ENCODE measurements around the gene TPMT.

The TPMT gene

GRCh38 chr6:18154507-18155149 is at the start of gene TPMT:
Gene TPMT, minus strand, starts transcription at chr6:18155077. Its CDS starts 5,950 bp downstream, at chr6:18149127.
- Histone ChIP-seq H3K9ac (ENCODE audit: low read length) (peak within 1 kb of the TSS; percentile 76), H3K27ac (ENCODE audit: low read depth, low read length) (no peak within 1 kb of the TSS), H3K27me3 (ENCODE audit: control insufficient read depth, insufficient read depth, low read length) (no peaks in the 10 kb centered on the region), H3K9me3 (ENCODE audit: control insufficient read depth, insufficient read depth, low read depth, low read length) (no peaks in the 10 kb centered on the region), H3K4me1 (ENCODE audit: control insufficient read depth, insufficient read depth, low read length) (peaks cover 16% of the 10 kb centered on the region), H3K36me3 (ENCODE audit: control insufficient read depth, insufficient read depth, low read length) (no peaks in the 10 kb centered on the region; the same call in none of the 2 replicates), H3K4me3 (ENCODE audit: low read depth, low read length) (peak within 1 kb of the TSS; percentile 95)

- no peak overlapping the region for H3K9ac ChIP-seq (ENCODE audit: low read length)
- no peaks in the 10 kb centered on the region for H3K9me3 ChIP-seq (ENCODE audit: control insufficient read depth, insufficient read depth, low read depth, low read length)
- no peak overlapping the region for H3K27ac ChIP-seq (ENCODE audit: low read depth, low read length)
- H3K27me3 ChIP-seq (ENCODE audit: control insufficient read depth, insufficient read depth, low read length) = no peaks in the 10 kb centered on the region
- no peak overlapping the region for H3K4me3 ChIP-seq (ENCODE audit: low read depth, low read length)
- 0 out of 2 replicates have a peak, but pooled peaks cover 5% of the 10 kb centered on the region for H3K36me3 ChIP-seq (ENCODE audit: control insufficient read depth, insufficient read depth, low read length)
- no peaks in the 10 kb centered on the region for H3K4me1 ChIP-seq (ENCODE audit: control insufficient read depth, insufficient read depth, low read length)
Measured at GRCh38 chr6:18203786-18204185, 48.9 kb upstream of the TPMT start.

- Histone ChIP-seq H3K27ac (ENCODE audit: low read depth, low read length) (no peak overlapping the region), H3K27me3 (ENCODE audit: control insufficient read depth, insufficient read depth, low read length) (no peaks in the 10 kb centered on the region), H3K4me3 (ENCODE audit: low read depth, low read length) (no peak overlapping the region), H3K9ac (ENCODE audit: low read length) (no peak overlapping the region), H3K9me3 (ENCODE audit: control insufficient read depth, insufficient read depth, low read depth, low read length) (no peaks in the 10 kb centered on the region), H3K4me1 (ENCODE audit: control insufficient read depth, insufficient read depth, low read length) (peaks cover 9% of the 10 kb centered on the region), H3K36me3 (ENCODE audit: control insufficient read depth, insufficient read depth, low read length) (peaks cover 8% of the 10 kb centered on the region)
Measured at GRCh38 chr6:18192026-18192425, 37.1 kb upstream of the TPMT start.

- no peak overlapping the region for H3K4me3 ChIP-seq (ENCODE audit: low read depth, low read length)
- H3K27ac ChIP-seq (ENCODE audit: low read depth, low read length) = no peak overlapping the region
- H3K4me1 ChIP-seq (ENCODE audit: control insufficient read depth, insufficient read depth, low read length) = peaks cover 17% of the 10 kb centered on the region
- H3K9ac ChIP-seq (ENCODE audit: low read length) = no peak overlapping the region
- H3K36me3 ChIP-seq (ENCODE audit: control insufficient read depth, insufficient read depth, low read length) = peaks cover 8% of the 10 kb centered on the region
- no peaks in the 10 kb centered on the region for H3K27me3 ChIP-seq (ENCODE audit: control insufficient read depth, insufficient read depth, low read length)
- no peaks in the 10 kb centered on the region for H3K9me3 ChIP-seq (ENCODE audit: control insufficient read depth, insufficient read depth, low read depth, low read length)
Measured at GRCh38 chr6:18189196-18189595, 34.3 kb upstream of the TPMT start.

DNA sequence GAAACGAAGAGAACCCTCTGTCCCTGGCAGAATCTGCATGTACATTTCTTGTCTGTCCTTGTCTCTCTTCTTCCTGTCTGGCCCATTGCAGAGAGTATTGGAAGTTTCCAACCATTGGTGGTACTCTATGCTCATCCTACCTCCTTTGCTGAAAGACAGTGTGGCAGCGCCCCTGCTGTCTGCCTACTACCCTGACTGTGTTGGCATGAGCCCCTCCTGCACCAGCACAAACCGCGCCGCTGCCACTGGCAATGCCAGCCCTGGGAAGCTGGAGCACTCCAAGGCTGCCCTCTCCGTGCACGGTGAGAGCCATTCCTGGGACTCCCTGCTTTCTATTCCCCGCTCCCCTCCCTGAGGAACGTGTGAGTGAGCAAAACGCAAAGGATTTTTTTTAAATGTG is 32.8 kb upstream of the TPMT start:
- H3K4me1 ChIP-seq (ENCODE audit: control insufficient read depth, insufficient read depth, low read length) = peaks cover 17% of the 10 kb centered on the region
- H3K27me3 ChIP-seq (ENCODE audit: control insufficient read depth, insufficient read depth, low read length) = no peaks in the 10 kb centered on the region
- no peak overlapping the region for H3K4me3 ChIP-seq (ENCODE audit: low read depth, low read length)
- H3K9ac ChIP-seq (ENCODE audit: low read length) = no peak overlapping the region
- H3K36me3 ChIP-seq (ENCODE audit: control insufficient read depth, insufficient read depth, low read length) = peaks cover 8% of the 10 kb centered on the region
- H3K9me3 ChIP-seq (ENCODE audit: control insufficient read depth, insufficient read depth, low read depth, low read length) = no peaks in the 10 kb centered on the region
- no peak overlapping the region for H3K27ac ChIP-seq (ENCODE audit: low read depth, low read length)

DNA sequence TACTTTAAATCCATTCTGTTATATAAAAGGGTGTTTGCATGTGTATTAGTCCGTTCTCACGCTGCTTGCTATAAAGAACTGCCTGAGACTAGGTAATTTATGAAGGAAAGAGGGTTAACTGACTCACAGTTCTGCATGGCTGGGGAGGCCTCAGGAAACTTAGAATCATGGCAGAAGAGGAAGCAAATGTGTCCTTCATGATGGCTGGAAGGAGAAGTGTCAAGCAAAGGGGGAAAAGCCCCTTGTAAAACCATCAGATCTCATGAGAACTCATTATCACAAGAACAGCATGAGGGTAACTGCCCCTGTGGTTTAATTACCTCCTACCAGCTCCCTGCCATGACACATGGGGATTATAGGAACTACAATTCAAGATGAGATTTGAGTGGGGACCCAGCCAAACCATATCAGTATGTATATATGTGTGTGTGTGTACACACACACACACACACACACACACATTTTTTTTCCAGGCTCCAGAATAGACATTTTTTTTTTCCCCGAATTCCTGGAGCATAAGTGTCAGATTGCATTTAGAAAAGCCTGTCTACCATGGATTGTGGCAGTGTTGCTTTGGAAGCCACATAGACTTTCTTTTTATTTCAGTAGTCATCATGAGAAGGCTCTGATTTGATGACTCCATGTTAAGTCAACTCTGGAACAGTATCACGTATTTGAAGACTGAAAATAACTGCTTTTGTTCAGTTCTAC is 31.8 kb upstream of the TPMT start:
- H3K27ac ChIP-seq (ENCODE audit: low read depth, low read length) = peak overlapping the region; percentile 49
- H3K4me1 ChIP-seq (ENCODE audit: control insufficient read depth, insufficient read depth, low read length) = peaks cover 17% of the 10 kb centered on the region
- peak overlapping the region; percentile 26 for H3K9ac ChIP-seq (ENCODE audit: low read length)
- no peak overlapping the region for H3K4me3 ChIP-seq (ENCODE audit: low read depth, low read length)
- H3K9me3 ChIP-seq (ENCODE audit: control insufficient read depth, insufficient read depth, low read depth, low read length) = no peaks in the 10 kb centered on the region
- H3K36me3 ChIP-seq (ENCODE audit: control insufficient read depth, insufficient read depth, low read length) = peaks cover 6% of the 10 kb centered on the region
- H3K27me3 ChIP-seq (ENCODE audit: control insufficient read depth, insufficient read depth, low read length) = no peaks in the 10 kb centered on the region

- Histone ChIP-seq H3K27me3 (ENCODE audit: control insufficient read depth, insufficient read depth, low read length) (no peaks in the 10 kb centered on the region), H3K27ac (ENCODE audit: low read depth, low read length) (peak overlapping the region; percentile 49), H3K36me3 (ENCODE audit: control insufficient read depth, insufficient read depth, low read length) (0 out of 2 replicates have a peak, but pooled peaks cover under 1% of the 10 kb centered on the region), H3K4me3 (ENCODE audit: low read depth, low read length) (no peak overlapping the region), H3K9ac (ENCODE audit: low read length) (peak overlapping the region; percentile 26), H3K4me1 (ENCODE audit: control insufficient read depth, insufficient read depth, low read length) (peaks cover 17% of the 10 kb centered on the region), H3K9me3 (ENCODE audit: control insufficient read depth, insufficient read depth, low read depth, low read length) (no peaks in the 10 kb centered on the region)
Measured at GRCh38 chr6:18186033-18186432, 31.2 kb upstream of the TPMT start.

DNA sequence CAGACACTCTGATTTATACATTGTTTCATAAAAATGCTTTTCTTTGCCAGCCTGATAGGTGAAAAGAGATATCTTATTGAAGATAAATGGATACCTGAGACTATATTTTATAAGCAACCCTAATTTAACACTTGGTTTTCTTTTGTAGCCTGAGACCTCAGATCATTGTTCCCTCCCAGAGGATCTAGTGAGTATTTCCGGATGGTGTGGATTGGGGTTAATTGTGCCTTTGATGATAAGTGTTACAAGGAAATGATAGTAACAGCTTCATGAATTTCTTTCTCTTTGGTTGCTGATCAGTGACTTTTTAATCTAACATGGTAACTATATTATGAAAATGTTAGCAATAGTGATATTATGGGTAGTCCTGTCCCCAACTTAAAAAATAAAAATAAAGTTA is 30.7 kb upstream of the TPMT start:
- peaks cover 17% of the 10 kb centered on the region for H3K4me1 ChIP-seq (ENCODE audit: control insufficient read depth, insufficient read depth, low read length)
- H3K27me3 ChIP-seq (ENCODE audit: control insufficient read depth, insufficient read depth, low read length) = no peaks in the 10 kb centered on the region
- H3K4me3 ChIP-seq (ENCODE audit: low read depth, low read length) = no peak overlapping the region
- peak overlapping the region; percentile 26 for H3K9ac ChIP-seq (ENCODE audit: low read length)
- H3K9me3 ChIP-seq (ENCODE audit: control insufficient read depth, insufficient read depth, low read depth, low read length) = no peaks in the 10 kb centered on the region
- peak overlapping the region; percentile 49 for H3K27ac ChIP-seq (ENCODE audit: low read depth, low read length)
- no peaks in the 10 kb centered on the region for H3K36me3 ChIP-seq (ENCODE audit: control insufficient read depth, insufficient read depth, low read length)

DNA sequence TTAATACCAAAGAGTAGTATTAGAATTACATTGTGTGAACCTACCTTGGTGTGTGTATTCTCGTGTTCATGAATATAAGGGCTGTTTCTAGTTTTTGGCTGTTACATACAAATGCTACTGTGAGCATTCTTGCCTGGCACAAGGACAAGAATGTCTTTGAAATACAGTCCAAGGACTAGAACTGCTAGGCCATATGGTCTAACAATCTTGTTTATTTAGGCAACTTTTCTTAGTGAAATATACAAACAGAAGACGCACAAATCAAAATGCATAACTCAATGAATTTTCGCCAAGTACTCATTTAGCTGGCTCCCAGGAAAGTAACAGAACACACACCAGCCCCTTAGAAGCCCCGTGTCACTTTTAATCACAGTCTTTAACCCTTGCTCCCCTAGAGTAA is 28.9 kb upstream of the TPMT start:
- H3K27ac ChIP-seq (ENCODE audit: low read depth, low read length) = no peak overlapping the region
- H3K4me3 ChIP-seq (ENCODE audit: low read depth, low read length) = no peak overlapping the region
- no peaks in the 10 kb centered on the region for H3K36me3 ChIP-seq (ENCODE audit: control insufficient read depth, insufficient read depth, low read length)
- H3K9ac ChIP-seq (ENCODE audit: low read length) = no peak overlapping the region
- H3K4me1 ChIP-seq (ENCODE audit: control insufficient read depth, insufficient read depth, low read length) = peaks cover 17% of the 10 kb centered on the region
- no peaks in the 10 kb centered on the region for H3K27me3 ChIP-seq (ENCODE audit: control insufficient read depth, insufficient read depth, low read length)
- H3K9me3 ChIP-seq (ENCODE audit: control insufficient read depth, insufficient read depth, low read depth, low read length) = no peaks in the 10 kb centered on the region

DNA sequence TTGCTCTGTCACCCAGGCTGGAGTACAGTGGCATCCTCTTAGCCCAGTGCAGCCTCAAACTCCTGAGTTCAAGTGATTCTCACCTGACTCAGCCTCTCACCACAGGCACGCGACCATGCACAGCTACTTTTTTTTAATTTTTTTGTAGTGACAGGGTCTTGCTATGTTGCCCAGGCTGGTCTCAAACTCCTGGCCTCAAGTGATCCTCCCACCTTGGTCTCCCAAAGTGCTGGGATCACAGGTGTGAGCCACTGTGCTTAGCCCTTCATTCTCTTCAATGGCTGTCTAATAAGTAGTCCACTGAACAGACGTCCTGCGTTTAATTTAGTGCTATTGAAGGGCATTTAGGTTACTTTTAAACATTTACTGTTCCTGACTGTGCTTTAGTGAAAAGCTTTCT is 27.7 kb upstream of the TPMT start:
- H3K9ac ChIP-seq (ENCODE audit: low read length) = no peak overlapping the region
- H3K27ac ChIP-seq (ENCODE audit: low read depth, low read length) = no peak overlapping the region
- no peaks in the 10 kb centered on the region for H3K9me3 ChIP-seq (ENCODE audit: control insufficient read depth, insufficient read depth, low read depth, low read length)
- no peaks in the 10 kb centered on the region for H3K27me3 ChIP-seq (ENCODE audit: control insufficient read depth, insufficient read depth, low read length)
- no peaks in the 10 kb centered on the region for H3K36me3 ChIP-seq (ENCODE audit: control insufficient read depth, insufficient read depth, low read length)
- H3K4me1 ChIP-seq (ENCODE audit: control insufficient read depth, insufficient read depth, low read length) = peaks cover 17% of the 10 kb centered on the region
- H3K4me3 ChIP-seq (ENCODE audit: low read depth, low read length) = no peak overlapping the region

DNA sequence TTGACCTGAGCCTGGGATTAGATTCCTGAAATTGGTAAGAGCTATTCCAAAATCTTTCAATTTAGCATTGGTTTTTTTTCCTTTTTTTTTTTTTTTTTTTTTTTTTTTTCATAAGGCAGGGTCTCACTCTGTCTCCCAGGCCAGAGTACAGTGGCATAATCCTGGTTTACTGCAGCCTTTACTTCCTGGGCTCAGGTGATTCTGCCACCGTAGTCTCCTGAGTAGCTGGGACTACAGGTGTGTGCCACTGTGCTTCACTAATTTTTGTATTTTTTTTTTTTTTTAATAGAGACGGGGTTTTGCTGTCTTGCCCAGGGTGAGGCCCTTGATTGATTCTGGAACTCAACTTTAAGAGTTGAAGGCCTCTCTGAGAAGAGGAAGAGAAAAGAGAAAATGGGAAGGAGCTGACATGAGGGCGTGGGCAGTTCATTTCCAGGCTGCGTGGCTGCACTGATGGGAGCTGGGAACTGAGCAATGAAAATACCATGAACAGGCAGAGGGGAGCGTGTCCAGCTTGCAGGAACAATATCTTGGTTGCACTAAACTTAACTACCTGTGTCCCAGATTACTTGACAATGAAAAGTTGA is 25.0 kb upstream of the TPMT start:
- H3K36me3 ChIP-seq (ENCODE audit: control insufficient read depth, insufficient read depth, low read length) = no peaks in the 10 kb centered on the region

More for the DNA sequence above, 25.0 kb upstream of the TPMT start:
- Histone ChIP-seq H3K9ac (ENCODE audit: low read length) (no peak overlapping the region), H3K9me3 (ENCODE audit: control insufficient read depth, insufficient read depth, low read depth, low read length) (no peaks in the 10 kb centered on the region), H3K4me3 (ENCODE audit: low read depth, low read length) (no peak overlapping the region), H3K27me3 (ENCODE audit: control insufficient read depth, insufficient read depth, low read length) (no peaks in the 10 kb centered on the region), H3K4me1 (ENCODE audit: control insufficient read depth, insufficient read depth, low read length) (no peaks in the 10 kb centered on the region), H3K27ac (ENCODE audit: low read depth, low read length) (no peak overlapping the region)
